GM23248 (cell line): ENCODE measurements around the gene FCER1G.

Source experiments
- EZH2 ChIP-seq: fragments of 200-600 bp; sonication (generic); IDR thresholded peaks from 2 replicates; pipeline ENCODE4 v1.6.1; 2018; ENCODE audit warnings: antibody characterized with exemption, mild to moderate bottlenecking; ENCODE audit not compliant: insufficient read depth, poor library complexity, severe bottlenecking
- EZH2phosphoT487 ChIP-seq: fragments of 200-600 bp; sonication (generic); IDR thresholded peaks from 2 replicates; pipeline ENCODE4 v1.6.1; 2018; ENCODE audit warnings: antibody characterized with exemption, moderate library complexity, mild to moderate bottlenecking, low read depth; ENCODE audit not compliant: insufficient read depth

DNA sequence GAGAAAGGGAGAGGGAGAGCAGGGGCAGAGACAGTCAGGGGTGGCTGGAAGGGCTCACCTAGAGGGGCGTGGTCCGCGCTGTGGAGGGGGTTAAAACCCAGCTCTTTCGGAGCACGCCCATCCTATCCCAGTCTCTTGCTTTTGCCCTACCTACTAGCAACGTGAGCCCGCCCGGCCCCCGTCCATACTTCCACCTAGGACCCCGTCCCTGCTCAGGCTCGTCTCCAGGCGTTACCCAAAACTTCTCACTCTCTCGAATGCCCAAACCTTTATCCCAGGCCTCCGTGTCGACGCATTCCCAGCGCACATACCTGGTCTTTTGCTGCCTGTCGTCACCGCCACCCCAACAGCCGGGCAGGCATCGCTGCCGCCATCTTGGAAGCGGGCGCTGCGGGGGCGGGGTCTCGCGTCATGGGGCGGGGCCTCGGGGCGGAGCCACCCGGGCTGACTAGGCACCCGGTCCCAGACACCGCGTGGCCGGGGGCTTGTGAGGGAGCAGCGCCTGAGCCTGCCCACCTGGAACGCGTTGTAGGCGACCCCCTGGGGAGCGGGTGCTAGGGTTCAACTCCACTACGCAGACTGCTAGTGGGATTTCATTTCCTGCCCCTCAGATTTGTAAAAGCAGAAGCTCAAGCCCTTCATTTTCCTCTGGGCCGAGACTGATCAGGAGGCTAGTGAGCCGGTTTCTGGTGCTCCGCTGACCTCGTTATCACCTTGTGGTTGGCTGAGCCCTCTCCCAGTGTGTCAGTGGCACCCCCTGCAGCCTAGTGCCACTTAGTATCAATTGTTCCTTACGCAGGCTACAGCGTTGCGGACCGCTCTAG lies 37.8 kb upstream of the FCER1G start, which contains the start of gene B4GALT3:
- TF ChIP-seq EZH2 (no peak), EZH2phosphoT487 (no peak)
